GM23248 (cell line): ENCODE measurements around the gene SPATS2.

ENCODE experiments used
- EZH2 ChIP-seq: fragments of 200-600 bp; sonication (generic); IDR thresholded peaks from 2 replicates; pipeline ENCODE4 v1.6.1; 2018; ENCODE audit warnings: antibody characterized with exemption, mild to moderate bottlenecking; ENCODE audit not compliant: insufficient read depth, poor library complexity, severe bottlenecking
- EZH2phosphoT487 ChIP-seq: fragments of 200-600 bp; sonication (generic); IDR thresholded peaks from 2 replicates; pipeline ENCODE4 v1.6.1; 2018; ENCODE audit warnings: antibody characterized with exemption, moderate library complexity, mild to moderate bottlenecking, low read depth; ENCODE audit not compliant: insufficient read depth

GRCh38 chr12:49458816-49459215 is 91.6 kb downstream of the SPATS2 start:
- TF ChIP-seq EZH2 (no peak), EZH2phosphoT487 (no peak)
